ENCODE data around the gene SMPD2. TPM values are rescaled to one million over a fixed set of nuclear protein-coding genes. Genes with fewer than 3 reads are reported as not detected.

Gene SMPD2
- total and polyA plus RNA-seq, 3 experiments from 2014 or later = 9.4 to 15.8 (median 15.1) TPM

GRCh38 chr6:109475625-109476024 is 35.1 kb downstream of the SMPD2 start:
- Mint-ChIP-seq H3K4me1 (peaks cover 71 to 92% (median 91%) of the 10 kb centered on the region in 3 donors), H3K27me3 (no peaks in the 10 kb centered on the region), H3K27ac (peak overlapping the region in 1 of 8 donors; percentile 68), H3K36me3 (peaks cover 19 to 90% (median 42%) of the 10 kb centered on the region in 3 donors), H3K4me3 (peak overlapping the region in 1 of 7 donors; percentile 3), H3K9me3 (no peaks in the 10 kb centered on the region)
- Histone ChIP-seq H3K9me3 (ENCODE audit: low read length) (no peaks in the 10 kb centered on the region), H3K4me3 (ENCODE audit: low read length) (no peak overlapping the region), H3K4me1 (ENCODE audit: insufficient read depth, low read length) (peaks cover 39% of the 10 kb centered on the region), H3K27me3 (ENCODE audit: insufficient read depth, low read length, poor library complexity, severe bottlenecking) (no peaks in the 10 kb centered on the region), H3K27ac (ENCODE audit: low read depth, low read length) (no peak overlapping the region), H3K36me3 (ENCODE audit: insufficient read depth, low read length) (peaks cover 45% of the 10 kb centered on the region)
- DNase-seq = no peak
- ChIA-PET POLR2A (no interaction called here), CTCF (interaction anchor here (1.7 kb wide), 1 partner anchor 30 kb away, joined by 3 read pairs; no protein-coding TSS in a partner anchor)

GRCh38 chr6:109477184-109477583 is 36.7 kb downstream of the SMPD2 start:
- ChIA-PET CTCF (interaction anchor here (0.9 to 1.7 kb wide), 3 partner anchors 14 to 36 kb away, joined by 3 read pairs; partner anchors contain the start of genes PPIL6 and SMPD2), POLR2A (no interaction called here)
- peaks cover 29% of the 10 kb centered on the region for H3K36me3 ChIP-seq (ENCODE audit: insufficient read depth, low read length)
- H3K4me1 Mint-ChIP-seq = peaks cover 76 to 93% (median 92%) of the 10 kb centered on the region in 3 donors
- H3K4me3 ChIP-seq (ENCODE audit: low read length) = no peak overlapping the region
- peaks cover 54% of the 10 kb centered on the region for H3K4me1 ChIP-seq (ENCODE audit: insufficient read depth, low read length)
- no peaks in the 10 kb centered on the region for H3K27me3 Mint-ChIP-seq
- peak overlapping the region; percentile 68 to 99 (median 78) for H3K4me3 Mint-ChIP-seq
- H3K9me3 Mint-ChIP-seq = no peaks in the 10 kb centered on the region
- peaks cover 25 to 89% (median 40%) of the 10 kb centered on the region in 3 donors for H3K36me3 Mint-ChIP-seq
- H3K27ac ChIP-seq (ENCODE audit: low read depth, low read length) = no peak overlapping the region
- DNase-seq = no peak
- no peaks in the 10 kb centered on the region for H3K27me3 ChIP-seq (ENCODE audit: insufficient read depth, low read length, poor library complexity, severe bottlenecking)
- H3K9me3 ChIP-seq (ENCODE audit: low read length) = no peaks in the 10 kb centered on the region
- peak overlapping the region in 5 of 8 donors; percentile 23 to 89 (median 81) for H3K27ac Mint-ChIP-seq

- Histone ChIP-seq H3K36me3 (ENCODE audit: insufficient read depth, low read length) (peaks cover 24% of the 10 kb centered on the region), H3K27ac (ENCODE audit: low read depth, low read length) (no peak overlapping the region), H3K4me1 (ENCODE audit: insufficient read depth, low read length) (peaks cover 54% of the 10 kb centered on the region), H3K27me3 (ENCODE audit: insufficient read depth, low read length, poor library complexity, severe bottlenecking) (no peaks in the 10 kb centered on the region), H3K9me3 (ENCODE audit: low read length) (no peaks in the 10 kb centered on the region), H3K4me3 (ENCODE audit: low read length) (peak overlapping the region; percentile 6)
- POLR2A ChIA-PET = no interaction called here
- Mint-ChIP-seq H3K27ac (peak overlapping the region in 5 of 8 donors; percentile 40 to 89 (median 81)), H3K36me3 (peaks cover 21 to 87% (median 35%) of the 10 kb centered on the region in 3 donors), H3K27me3 (no peaks in the 10 kb centered on the region), H3K4me3 (peak overlapping the region in 6 of 7 donors; percentile 71 to 99 (median 80)), H3K4me1 (peaks cover 73 to 91% (median 90%) of the 10 kb centered on the region in 3 donors), H3K9me3 (no peaks in the 10 kb centered on the region)
- CTCF ChIA-PET = no interaction called here
- no peak for DNase-seq
Observed at GRCh38 chr6:109477725-109478124, 37.2 kb downstream of the SMPD2 start.

- CTCF ChIA-PET = no interaction called here
- no peak overlapping the region for H3K27ac ChIP-seq (ENCODE audit: low read depth, low read length)
- POLR2A ChIA-PET = interaction anchor here (0.6 to 0.8 kb wide), 3 partner anchors 41 to 1397 kb away, joined by 3 to 4 read pairs (median 4); no protein-coding TSS in a partner anchor
- peak overlapping the region; percentile 73 to 99 (median 92) for H3K4me3 Mint-ChIP-seq
- no peaks in the 10 kb centered on the region for H3K9me3 ChIP-seq (ENCODE audit: low read length)
- peaks cover 18% of the 10 kb centered on the region for H3K36me3 ChIP-seq (ENCODE audit: insufficient read depth, low read length)
- no peaks in the 10 kb centered on the region for H3K27me3 Mint-ChIP-seq
- peak overlapping the region; percentile 57 for H3K4me3 ChIP-seq (ENCODE audit: low read length)
- H3K4me1 Mint-ChIP-seq = peaks cover 68 to 85% (median 84%) of the 10 kb centered on the region in 3 donors
- no peaks in the 10 kb centered on the region for H3K9me3 Mint-ChIP-seq
- peaks cover 54% of the 10 kb centered on the region for H3K4me1 ChIP-seq (ENCODE audit: insufficient read depth, low read length)
- no peak for DNase-seq
- H3K27ac Mint-ChIP-seq = peak overlapping the region; percentile 23 to 90 (median 82)
- H3K27me3 ChIP-seq (ENCODE audit: insufficient read depth, low read length, poor library complexity, severe bottlenecking) = no peaks in the 10 kb centered on the region
- H3K36me3 Mint-ChIP-seq = peaks cover 16 to 81% (median 29%) of the 10 kb centered on the region in 3 donors
Observed at GRCh38 chr6:109478222-109478805, 37.8 kb downstream of the SMPD2 start.

GRCh38 chr6:109478841-109479624 is 38.5 kb downstream of the SMPD2 start:
- Histone ChIP-seq H3K27me3 (ENCODE audit: insufficient read depth, low read length, poor library complexity, severe bottlenecking) (no peaks in the 10 kb centered on the region), H3K36me3 (ENCODE audit: insufficient read depth, low read length) (peaks cover 12% of the 10 kb centered on the region), H3K4me1 (ENCODE audit: insufficient read depth, low read length) (peaks cover 59% of the 10 kb centered on the region), H3K9me3 (ENCODE audit: low read length) (no peaks in the 10 kb centered on the region), H3K27ac (ENCODE audit: low read depth, low read length) (no peak overlapping the region), H3K4me3 (ENCODE audit: low read length) (peak overlapping the region; percentile 57)
- H3K4me3 Mint-ChIP-seq = peak overlapping the region; percentile 73 to 99 (median 92)
- no peaks in the 10 kb centered on the region for H3K27me3 Mint-ChIP-seq
- peak overlapping the region; percentile 50 to 90 (median 80) for H3K27ac Mint-ChIP-seq
- peaks cover 14 to 74% (median 27%) of the 10 kb centered on the region in 3 donors for H3K36me3 Mint-ChIP-seq
- peaks cover 68 to 84% (median 84%) of the 10 kb centered on the region in 3 donors for H3K4me1 Mint-ChIP-seq
- ChIA-PET POLR2A (interaction anchor here (0.7 to 1.4 kb wide), 3 partner anchors 41 to 97 kb away, joined by 3 to 5 read pairs (median 4); no protein-coding TSS in a partner anchor), CTCF (interaction anchor here (0.7 to 2.0 kb wide), 5 partner anchors 16 to 96 kb away, joined by 3 to 10 read pairs (median 6); partner anchors contain the start of gene CD164)
- H3K9me3 Mint-ChIP-seq = no peaks in the 10 kb centered on the region
- DNase-seq = peak in 1 of 5 donors; percentile 45

GRCh38 chr6:109480993-109481480 is 40.5 kb downstream of the SMPD2 start:
- CTCF ChIA-PET = interaction anchor here (1.0 to 2.4 kb wide), 7 partner anchors 18 to 98 kb away, joined by 3 to 10 read pairs (median 6); partner anchors contain the start of genes CD164, PPIL6 and SMPD2
- H3K27me3 Mint-ChIP-seq = no peaks in the 10 kb centered on the region
- H3K27ac Mint-ChIP-seq = peak overlapping the region in 7 of 8 donors; percentile 35 to 94 (median 90)
- POLR2A ChIA-PET = interaction anchor here (0.8 to 2.8 kb wide), 2 partner anchors 25 to 40 kb away, joined by 4 to 20 read pairs; partner anchors contain the start of genes MICAL1, PPIL6 and SMPD2
- peaks cover 59% of the 10 kb centered on the region for H3K4me1 ChIP-seq (ENCODE audit: insufficient read depth, low read length)
- H3K4me1 Mint-ChIP-seq = peaks cover 59 to 73% (median 73%) of the 10 kb centered on the region in 3 donors
- peak overlapping the region; percentile 92 to 99 (median 93) for H3K4me3 Mint-ChIP-seq
- H3K4me3 ChIP-seq (ENCODE audit: low read length) = peak overlapping the region; percentile 88
- H3K27ac ChIP-seq (ENCODE audit: low read depth, low read length) = no peak overlapping the region
- no peak for DNase-seq
- H3K9me3 ChIP-seq (ENCODE audit: low read length) = no peaks in the 10 kb centered on the region
- no peaks in the 10 kb centered on the region for H3K9me3 Mint-ChIP-seq
- no peaks in the 10 kb centered on the region for H3K27me3 ChIP-seq (ENCODE audit: insufficient read depth, low read length, poor library complexity, severe bottlenecking)
- H3K36me3 Mint-ChIP-seq = peaks cover 10 to 57% (median 17%) of the 10 kb centered on the region in 3 donors
- peaks cover 9% of the 10 kb centered on the region for H3K36me3 ChIP-seq (ENCODE audit: insufficient read depth, low read length)

- Histone ChIP-seq H3K27ac (ENCODE audit: low read depth, low read length) (peak within 1 kb of the TSS; percentile 60), H3K36me3 (ENCODE audit: insufficient read depth, low read length) (peaks cover 3% of the 10 kb centered on the region), H3K27me3 (ENCODE audit: insufficient read depth, low read length, poor library complexity, severe bottlenecking) (no peaks in the 10 kb centered on the region), H3K9me3 (ENCODE audit: low read length) (no peaks in the 10 kb centered on the region), H3K4me3 (ENCODE audit: low read length) (peak within 1 kb of the TSS; percentile 88), H3K4me1 (ENCODE audit: insufficient read depth, low read length) (peaks cover 42% of the 10 kb centered on the region)
- peak within 1 kb of the TSS; percentile 83 to 95 (median 91) for H3K27ac Mint-ChIP-seq
- DNase-seq = peak; percentile 85 to 93 (median 88)
- H3K9me3 Mint-ChIP-seq = no peaks in the 10 kb centered on the region
- H3K36me3 Mint-ChIP-seq = peaks cover 10 to 38% (median 16%) of the 10 kb centered on the region in 3 donors
- no peaks in the 10 kb centered on the region for H3K27me3 Mint-ChIP-seq
- peaks cover 41 to 52% (median 52%) of the 10 kb centered on the region in 3 donors for H3K4me1 Mint-ChIP-seq
- peak within 1 kb of the TSS; percentile 92 to 99 (median 93) for H3K4me3 Mint-ChIP-seq
- POLR2A ChIA-PET = interaction anchor here (0.7 to 2.8 kb wide), 7 partner anchors 8 to 1230 kb away, joined by 3 to 20 read pairs (median 5); partner anchors contain the start of genes CD164, MICAL1, PPIL6 and SMPD2
- CTCF ChIA-PET = interaction anchor here (0.7 to 2.4 kb wide), 6 partner anchors 27 to 556 kb away, joined by 3 to 13 read pairs (median 7); partner anchors contain the start of genes AK9, CD164, FIG4 and PPIL6
Observed at GRCh38 chr6:109482905-109483734, 42.6 kb downstream of the SMPD2 start, which contains the start of gene ZBTB24. TSS of gene ZBTB24 (minus strand) at chr6:109483219. CDS start at chr6:109482026, 1,193 bp downstream.
